GM18861 (cell line): ENCODE data around the gene LCE1B.

Experiments used
- ATAC-seq: cut with Tn5 transposase; IDR thresholded peaks from one replicate; pipeline ENCODE4 v1.9.1; 2021; ENCODE audit not compliant: unreplicated experiment

The LCE1B gene

DNA sequence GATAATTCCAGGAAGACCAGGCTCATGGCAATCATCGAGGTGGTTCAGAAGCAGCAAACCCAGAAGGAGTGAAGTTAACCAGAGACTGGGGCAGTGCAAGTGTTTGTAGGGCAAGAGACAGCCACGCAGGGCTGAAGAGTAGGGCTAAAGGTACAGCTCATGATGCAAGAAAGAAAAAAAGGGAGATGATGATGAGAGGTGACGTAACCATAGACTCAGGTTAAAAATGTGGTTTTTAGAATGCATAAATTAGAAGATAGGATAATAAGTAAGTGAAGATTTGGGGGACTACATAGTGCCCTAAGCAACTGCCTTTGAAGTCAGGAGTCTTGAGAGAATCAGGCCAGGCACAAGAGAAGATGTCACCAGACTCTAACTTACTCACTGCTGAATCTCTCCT lies 48.4 kb downstream of the LCE1B start:
- no peak for ATAC-seq

DNA sequence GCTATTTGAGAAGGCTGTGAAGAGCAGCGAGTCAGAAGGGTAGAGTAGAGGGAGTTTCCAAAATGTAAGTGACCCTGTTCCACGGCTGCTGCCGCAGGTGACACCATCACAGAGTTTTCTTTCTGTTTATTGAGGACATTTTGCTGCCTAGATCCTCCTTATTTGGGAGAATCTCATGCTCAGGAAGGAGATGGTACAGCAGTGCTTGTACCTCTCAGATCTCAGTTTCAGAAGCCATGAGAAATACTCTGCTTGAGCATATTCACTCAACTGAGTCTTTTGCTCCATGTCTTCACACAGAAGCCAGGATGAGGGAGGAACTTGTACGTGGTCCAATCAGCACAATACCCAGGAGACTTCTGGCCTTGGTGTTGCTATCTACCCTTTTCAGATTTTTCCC lies 49.6 kb downstream of the LCE1B start:
- ATAC-seq: no peak
